Peyer's patch (tissue), 4 donors: ENCODE results near the gene PHACTR3.

Experiments used
- POLR2A ChIP-seq, 2 donors: fragments of 450-650 bp; IDR thresholded peaks; one replicate each; pipeline ENCODE4 v1.5.1; 2017; ENCODE audit warnings: antibody characterized with exemption in 2 of 2, mild to moderate bottlenecking in 2 of 2, moderate library complexity in 2 of 2
- TF ChIP-seq, protein P1 (sequence below), 6 experiments: fragments of 450-650 bp in 4 of 6; fragments of 200-600 bp in 2 of 6; sonication (generic) in 1 of 6; IDR thresholded peaks; one replicate each; pipeline ENCODE4 v1.5.1; 2017 to 2019; ENCODE audit warnings: antibody characterized with exemption in 6 of 6, mild to moderate bottlenecking in 3 of 6, moderate library complexity in 1 of 6

DNA sequence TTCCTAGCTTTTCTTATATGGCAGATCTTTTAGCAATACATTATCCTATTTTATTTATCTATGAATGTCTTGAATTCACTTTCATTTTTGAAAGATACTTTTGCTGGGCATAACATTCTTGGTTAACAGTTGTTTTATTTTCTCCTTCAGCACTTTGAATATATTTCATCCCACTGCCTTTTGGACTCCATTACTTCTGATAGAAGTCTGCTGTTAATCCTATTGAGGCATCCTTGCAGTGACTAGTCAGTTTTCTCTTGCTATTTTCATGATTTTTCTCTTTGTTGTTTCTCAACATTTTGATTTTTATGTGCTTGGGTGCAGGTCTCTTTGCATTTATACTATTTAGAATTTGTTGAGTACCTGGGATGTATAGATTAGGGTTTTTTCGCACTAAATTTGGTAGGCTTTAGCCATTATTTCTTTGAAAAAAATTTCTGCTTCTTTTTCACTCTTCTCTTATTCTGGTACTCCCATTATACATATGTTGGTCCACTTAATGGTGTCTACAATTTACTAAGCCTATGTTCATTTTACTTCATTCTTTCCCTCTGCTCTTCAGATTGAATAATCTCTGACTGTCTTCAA is 53.2 kb downstream of the PHACTR3 start:
- TF ChIP-seq, protein P1, sequence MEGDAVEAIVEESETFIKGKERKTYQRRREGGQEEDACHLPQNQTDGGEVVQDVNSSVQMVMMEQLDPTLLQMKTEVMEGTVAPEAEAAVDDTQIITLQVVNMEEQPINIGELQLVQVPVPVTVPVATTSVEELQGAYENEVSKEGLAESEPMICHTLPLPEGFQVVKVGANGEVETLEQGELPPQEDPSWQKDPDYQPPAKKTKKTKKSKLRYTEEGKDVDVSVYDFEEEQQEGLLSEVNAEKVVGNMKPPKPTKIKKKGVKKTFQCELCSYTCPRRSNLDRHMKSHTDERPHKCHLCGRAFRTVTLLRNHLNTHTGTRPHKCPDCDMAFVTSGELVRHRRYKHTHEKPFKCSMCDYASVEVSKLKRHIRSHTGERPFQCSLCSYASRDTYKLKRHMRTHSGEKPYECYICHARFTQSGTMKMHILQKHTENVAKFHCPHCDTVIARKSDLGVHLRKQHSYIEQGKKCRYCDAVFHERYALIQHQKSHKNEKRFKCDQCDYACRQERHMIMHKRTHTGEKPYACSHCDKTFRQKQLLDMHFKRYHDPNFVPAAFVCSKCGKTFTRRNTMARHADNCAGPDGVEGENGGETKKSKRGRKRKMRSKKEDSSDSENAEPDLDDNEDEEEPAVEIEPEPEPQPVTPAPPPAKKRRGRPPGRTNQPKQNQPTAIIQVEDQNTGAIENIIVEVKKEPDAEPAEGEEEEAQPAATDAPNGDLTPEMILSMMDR (IDR thresholded peaks at IDR 0.05) = no peak
- no peak for TF ChIP-seq POLR2A (IDR thresholded peaks at IDR 0.05)
